HG03457 (cell line): ENCODE data around the gene HOXB3.

ENCODE experiments used
- ATAC-seq: cut with Tn5 transposase; IDR thresholded peaks from one replicate; pipeline ENCODE4 v1.9.1; 2021; ENCODE audit warnings: moderate number of reproducible peaks; ENCODE audit not compliant: unreplicated experiment

Gene HOXB3

GRCh38 chr17:48600244-48601098 is 10.4 kb upstream of the HOXB3 start:
- no peak for ATAC-seq

- no peak for ATAC-seq
Measured at GRCh38 chr17:48599354-48599753, 9.3 kb upstream of the HOXB3 start.

- no peak for ATAC-seq
Measured at GRCh38 chr17:48598736-48599135, 8.7 kb upstream of the HOXB3 start.

- ATAC-seq = no peak
Measured at GRCh38 chr17:48597778-48598631, 8.0 kb upstream of the HOXB3 start.

GRCh38 chr17:48597528-48597777 is 7.4 kb upstream of the HOXB3 start:
- ATAC-seq = no peak

GRCh38 chr17:48596735-48597527 is 6.9 kb upstream of the HOXB3 start:
- ATAC-seq = no peak

GRCh38 chr17:48596000-48596734 is 6.1 kb upstream of the HOXB3 start:
- ATAC-seq = no peak

- ATAC-seq = no peak
Measured at GRCh38 chr17:48595278-48595999, 5.4 kb upstream of the HOXB3 start.

- no peak for ATAC-seq
Measured at GRCh38 chr17:48594538-48595277, 4.7 kb upstream of the HOXB3 start.

- ATAC-seq = no peak
Measured at GRCh38 chr17:48593840-48594537, 3.9 kb upstream of the HOXB3 start.

GRCh38 chr17:48593126-48593829 is 3.2 kb upstream of the HOXB3 start, which contains the start of gene HOXB5:
Gene HOXB5 (minus strand): TSS chr17:48593779. CDS start chr17:48593682, 97 bp downstream.
- no peak for ATAC-seq

GRCh38 chr17:48592577-48592976 is 2.5 kb upstream of the HOXB3 start:
- no peak for ATAC-seq

GRCh38 chr17:48592057-48592514 is 2.0 kb upstream of the HOXB3 start:
- ATAC-seq = no peak

- no peak for ATAC-seq
Measured at GRCh38 chr17:48591255-48592056, 1.4 kb upstream of the HOXB3 start.

GRCh38 chr17:48590607-48591161 is 643 bp upstream of the HOXB3 start:
- no peak for ATAC-seq

- ATAC-seq = no peak
Measured at GRCh38 chr17:48589060-48589830, 796 bp downstream of the HOXB3 start.
